Activated T-cell treated with anti-CD3 and anti-CD28 coated beads, Interleukin-2, amount 50 U/mL, for 4 hours (primary cell): ENCODE measurements around the gene RAI2. TPM values are rescaled to one million over a fixed set of nuclear protein-coding genes. Genes with fewer than 3 reads are reported as not detected.

Experiments used
- ATAC-seq, 2 donors: fragments of 200-7000 bp; cut with Tn5 transposase; one replicate each; pipeline ENCODE4 v1.10.0; 2021
- DNase-seq: peaks from one replicate; pipeline ENCODE4 v3.0.0-alpha.2; 2020
- H3K27me3 Mint-ChIP-seq: one replicate; pipeline ENCODE4 v1.8.0; 2021; ENCODE audit warnings: low read depth, mixed read lengths
- H3K36me3 Mint-ChIP-seq: one replicate; pipeline ENCODE4 v1.8.0; 2022; ENCODE audit warnings: mixed read lengths; ENCODE audit not compliant: insufficient read depth
- H3K4me1 Mint-ChIP-seq: one replicate; pipeline ENCODE4 v1.8.0; 2021; ENCODE audit warnings: low read depth, mixed read lengths
- H3K4me3 Mint-ChIP-seq: one replicate; pipeline ENCODE4 v1.8.0; 2021; ENCODE audit warnings: mild to moderate bottlenecking, moderate library complexity, mixed read lengths
- H3K9me3 Mint-ChIP-seq: one replicate; pipeline ENCODE4 v1.8.0; 2021; ENCODE audit warnings: mixed read lengths
- total RNA-seq, 3 donors: library from RNA; stranded (reverse); gene quantifications; one replicate each; pipeline ENCODE4 v1.2.1, GENCODE V29; 2021

RAI2 gene
- total RNA-seq, 3 donors from 2014 or later, result 0.41 to 1.1 (median 0.83) TPM

- Mint-ChIP-seq H3K4me1 (peaks cover 2% of the 10 kb centered on the region), H3K27me3 (no peaks in the 10 kb centered on the region), H3K36me3 (no peaks in the 10 kb centered on the region), H3K4me3 (no peak overlapping the region), H3K9me3 (no peaks in the 10 kb centered on the region)
- ATAC-seq (no peak), DNase-seq (no peak)
These were observed 16.9 kb downstream of the RAI2 start for GRCh38 chrX:17844236-17844635.

GRCh38 chrX:17842769-17843525 is 18.2 kb downstream of the RAI2 start:
- no peaks in the 10 kb centered on the region for H3K4me1 Mint-ChIP-seq
- ATAC-seq, result no peak
- no peak overlapping the region for H3K4me3 Mint-ChIP-seq
- no peak for DNase-seq
- H3K27me3 Mint-ChIP-seq, result no peaks in the 10 kb centered on the region
- no peaks in the 10 kb centered on the region for H3K36me3 Mint-ChIP-seq
- H3K9me3 Mint-ChIP-seq, result no peaks in the 10 kb centered on the region

- H3K4me3 Mint-ChIP-seq, result no peak overlapping the region
These were observed 21.8 kb downstream of the RAI2 start for GRCh38 chrX:17839269-17839668.

GRCh38 chrX:17836830-17837229 is 24.3 kb downstream of the RAI2 start:
- no peak overlapping the region for H3K4me3 Mint-ChIP-seq
- ATAC-seq (no peak), DNase-seq (no peak)
- H3K9me3 Mint-ChIP-seq, result no peaks in the 10 kb centered on the region
- no peaks in the 10 kb centered on the region for H3K27me3 Mint-ChIP-seq
- no peaks in the 10 kb centered on the region for H3K36me3 Mint-ChIP-seq
- no peaks in the 10 kb centered on the region for H3K4me1 Mint-ChIP-seq

More at GRCh38 chrX:17839269-17839668, 21.8 kb downstream of the RAI2 start:
- DNase-seq (no peak), ATAC-seq (no peak)
- Mint-ChIP-seq H3K27me3 (no peaks in the 10 kb centered on the region), H3K9me3 (no peaks in the 10 kb centered on the region), H3K4me1 (no peaks in the 10 kb centered on the region), H3K36me3 (no peaks in the 10 kb centered on the region)

GRCh38 chrX:17833954-17834353 is 27.1 kb downstream of the RAI2 start:
- H3K36me3 Mint-ChIP-seq, result no peaks in the 10 kb centered on the region
- peaks cover 2% of the 10 kb centered on the region for H3K27me3 Mint-ChIP-seq
- ATAC-seq (no peak), DNase-seq (no peak)
- H3K4me1 Mint-ChIP-seq, result no peaks in the 10 kb centered on the region
- H3K4me3 Mint-ChIP-seq, result no peak overlapping the region
- H3K9me3 Mint-ChIP-seq, result no peaks in the 10 kb centered on the region

- H3K9me3 Mint-ChIP-seq, result no peaks in the 10 kb centered on the region
- H3K27me3 Mint-ChIP-seq, result peaks cover 2% of the 10 kb centered on the region
- H3K36me3 Mint-ChIP-seq, result no peaks in the 10 kb centered on the region
- H3K4me1 Mint-ChIP-seq, result no peaks in the 10 kb centered on the region
- no peak for DNase-seq
- no peak for ATAC-seq
- no peak overlapping the region for H3K4me3 Mint-ChIP-seq
These were observed 29.8 kb downstream of the RAI2 start for GRCh38 chrX:17831255-17831654.

GRCh38 chrX:17830211-17830610 is 30.9 kb downstream of the RAI2 start:
- ATAC-seq (no peak), DNase-seq (no peak)
- no peaks in the 10 kb centered on the region for H3K9me3 Mint-ChIP-seq
- H3K36me3 Mint-ChIP-seq, result no peaks in the 10 kb centered on the region
- no peaks in the 10 kb centered on the region for H3K4me1 Mint-ChIP-seq
- no peak overlapping the region for H3K4me3 Mint-ChIP-seq
- H3K27me3 Mint-ChIP-seq, result peaks cover 2% of the 10 kb centered on the region

- no peaks in the 10 kb centered on the region for H3K9me3 Mint-ChIP-seq
- H3K27me3 Mint-ChIP-seq, result peaks cover 2% of the 10 kb centered on the region
- H3K4me1 Mint-ChIP-seq, result no peaks in the 10 kb centered on the region
- H3K36me3 Mint-ChIP-seq, result no peaks in the 10 kb centered on the region
- ATAC-seq (no peak), DNase-seq (no peak)
- H3K4me3 Mint-ChIP-seq, result no peak overlapping the region
These were observed 31.5 kb downstream of the RAI2 start for GRCh38 chrX:17829566-17829965.

GRCh38 chrX:17828171-17828570 is 32.9 kb downstream of the RAI2 start:
- H3K36me3 Mint-ChIP-seq, result no peaks in the 10 kb centered on the region
- no peaks in the 10 kb centered on the region for H3K4me1 Mint-ChIP-seq
- H3K27me3 Mint-ChIP-seq, result peaks cover 2% of the 10 kb centered on the region
- DNase-seq, result no peak
- ATAC-seq, result no peak
- H3K4me3 Mint-ChIP-seq, result no peak overlapping the region
- no peaks in the 10 kb centered on the region for H3K9me3 Mint-ChIP-seq

- H3K4me1 Mint-ChIP-seq, result no peaks in the 10 kb centered on the region
- no peaks in the 10 kb centered on the region for H3K9me3 Mint-ChIP-seq
- DNase-seq (no peak), ATAC-seq (no peak)
- H3K4me3 Mint-ChIP-seq, result no peak overlapping the region
- no peaks in the 10 kb centered on the region for H3K36me3 Mint-ChIP-seq
- H3K27me3 Mint-ChIP-seq, result peaks cover 2% of the 10 kb centered on the region
These were observed 34.2 kb downstream of the RAI2 start for GRCh38 chrX:17826609-17827496.

GRCh38 chrX:17824980-17825379 is 36.1 kb downstream of the RAI2 start:
- Mint-ChIP-seq H3K4me3 (no peak overlapping the region), H3K36me3 (no peaks in the 10 kb centered on the region)

GRCh38 chrX:17822351-17822750 is 38.7 kb downstream of the RAI2 start:
- Mint-ChIP-seq H3K4me1 (no peaks in the 10 kb centered on the region), H3K27me3 (peaks cover 2% of the 10 kb centered on the region), H3K4me3 (no peak overlapping the region), H3K36me3 (no peaks in the 10 kb centered on the region), H3K9me3 (no peaks in the 10 kb centered on the region)
- ATAC-seq (no peak), DNase-seq (no peak)

More at GRCh38 chrX:17824980-17825379, 36.1 kb downstream of the RAI2 start:
- no peaks in the 10 kb centered on the region for H3K4me1 Mint-ChIP-seq
- H3K27me3 Mint-ChIP-seq, result peaks cover 2% of the 10 kb centered on the region
- H3K9me3 Mint-ChIP-seq, result no peaks in the 10 kb centered on the region
- no peak for DNase-seq
- ATAC-seq, result no peak

GRCh38 chrX:17820100-17820499 is 41.0 kb downstream of the RAI2 start:
- H3K4me1 Mint-ChIP-seq, result no peaks in the 10 kb centered on the region
- ATAC-seq (no peak), DNase-seq (no peak)
- no peaks in the 10 kb centered on the region for H3K9me3 Mint-ChIP-seq
- H3K36me3 Mint-ChIP-seq, result no peaks in the 10 kb centered on the region
- H3K27me3 Mint-ChIP-seq, result peaks cover 2% of the 10 kb centered on the region
- no peak overlapping the region for H3K4me3 Mint-ChIP-seq

- Mint-ChIP-seq H3K4me1 (no peaks in the 10 kb centered on the region), H3K36me3 (no peaks in the 10 kb centered on the region), H3K9me3 (no peaks in the 10 kb centered on the region), H3K4me3 (no peak overlapping the region), H3K27me3 (peaks cover 2% of the 10 kb centered on the region)
- ATAC-seq (no peak), DNase-seq (no peak)
These were observed 42.4 kb downstream of the RAI2 start for GRCh38 chrX:17818726-17819125.

- H3K4me3 Mint-ChIP-seq, result no peak overlapping the region
- no peaks in the 10 kb centered on the region for H3K36me3 Mint-ChIP-seq
- no peak for ATAC-seq
- peaks cover 2% of the 10 kb centered on the region for H3K27me3 Mint-ChIP-seq
- no peak for DNase-seq
- H3K9me3 Mint-ChIP-seq, result no peaks in the 10 kb centered on the region
- H3K4me1 Mint-ChIP-seq, result no peaks in the 10 kb centered on the region
These were observed 43.8 kb downstream of the RAI2 start for GRCh38 chrX:17817251-17817650.
